Measurements from ENCODE around the gene PRELID3B.

DNA sequence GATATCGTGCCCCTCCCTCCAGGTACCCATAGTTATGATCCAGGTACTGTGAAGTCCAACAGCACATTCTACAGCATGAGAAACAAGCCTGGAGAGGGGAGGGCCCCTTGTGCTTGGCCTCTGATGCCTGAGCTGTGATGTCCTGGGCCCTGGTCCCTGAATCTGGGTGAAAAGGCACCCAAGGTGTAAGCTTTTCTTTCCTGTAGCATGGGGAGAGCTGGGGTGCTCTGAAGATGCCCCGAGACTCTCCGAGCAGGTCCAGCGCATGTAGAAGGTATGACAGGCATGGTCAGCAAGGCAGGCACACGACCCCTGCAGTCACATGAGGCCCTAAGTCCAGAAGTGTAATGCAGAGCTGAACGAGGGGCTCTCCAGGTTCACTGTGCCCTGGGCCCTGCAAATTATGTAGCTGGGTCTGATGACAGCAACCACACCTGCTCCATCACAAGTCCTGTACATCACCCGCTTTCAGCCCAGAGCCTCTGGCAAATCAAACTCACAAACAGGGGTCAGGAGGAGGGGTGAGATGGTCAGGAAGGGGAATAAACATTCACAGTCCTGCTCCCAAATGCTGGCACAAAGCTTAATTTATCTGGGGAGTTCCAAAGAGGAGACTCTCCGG lies 33.8 kb downstream of the PRELID3B start:
- TF ChIP-seq, protein P1, sequence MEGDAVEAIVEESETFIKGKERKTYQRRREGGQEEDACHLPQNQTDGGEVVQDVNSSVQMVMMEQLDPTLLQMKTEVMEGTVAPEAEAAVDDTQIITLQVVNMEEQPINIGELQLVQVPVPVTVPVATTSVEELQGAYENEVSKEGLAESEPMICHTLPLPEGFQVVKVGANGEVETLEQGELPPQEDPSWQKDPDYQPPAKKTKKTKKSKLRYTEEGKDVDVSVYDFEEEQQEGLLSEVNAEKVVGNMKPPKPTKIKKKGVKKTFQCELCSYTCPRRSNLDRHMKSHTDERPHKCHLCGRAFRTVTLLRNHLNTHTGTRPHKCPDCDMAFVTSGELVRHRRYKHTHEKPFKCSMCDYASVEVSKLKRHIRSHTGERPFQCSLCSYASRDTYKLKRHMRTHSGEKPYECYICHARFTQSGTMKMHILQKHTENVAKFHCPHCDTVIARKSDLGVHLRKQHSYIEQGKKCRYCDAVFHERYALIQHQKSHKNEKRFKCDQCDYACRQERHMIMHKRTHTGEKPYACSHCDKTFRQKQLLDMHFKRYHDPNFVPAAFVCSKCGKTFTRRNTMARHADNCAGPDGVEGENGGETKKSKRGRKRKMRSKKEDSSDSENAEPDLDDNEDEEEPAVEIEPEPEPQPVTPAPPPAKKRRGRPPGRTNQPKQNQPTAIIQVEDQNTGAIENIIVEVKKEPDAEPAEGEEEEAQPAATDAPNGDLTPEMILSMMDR (IDR thresholded peaks at IDR 0.05): no peak
- no peak for TF ChIP-seq POLR2A (IDR thresholded peaks at IDR 0.05)
- no peak for TF ChIP-seq EP300 (IDR thresholded peaks at IDR 0.05)

Data from suprapubic skin (tissue), 3 donors.